Measurements from ENCODE around the gene PAWR.
"Not testable (repeated sequence)": the region's sequence is repeated elsewhere in the genome, so short reads cannot be mapped to it uniquely, and the experiment has no call there.

The PAWR gene

GRCh38 chr12:79687711-79688260 lies 3.0 kb downstream of the PAWR start:
- DNase-seq (ENCODE audit: low read depth in 3 of 3): no peak

GRCh38 chr12:79686171-79686570 lies 4.6 kb downstream of the PAWR start:
- no peak for DNase-seq (ENCODE audit: low read depth in 3 of 3)

DNA sequence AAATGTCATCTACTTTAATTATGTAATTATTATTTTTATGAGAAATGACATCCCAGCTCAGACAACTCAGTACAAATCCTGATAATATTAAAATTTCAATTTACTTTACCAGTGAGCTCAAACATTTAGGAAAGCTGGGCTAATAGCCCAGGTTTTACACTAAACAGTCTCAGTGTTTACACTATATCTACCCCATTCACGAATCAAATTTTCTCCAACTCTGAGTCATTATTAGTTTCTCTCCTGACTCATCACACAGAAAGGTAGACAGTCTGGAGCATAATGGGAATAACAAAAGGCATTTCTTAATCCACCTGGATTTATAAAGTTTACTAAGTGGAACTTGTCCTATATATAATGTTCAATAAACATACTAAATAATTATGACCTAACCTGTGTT lies 5.7 kb downstream of the PAWR start:
- DNase-seq (ENCODE audit: low read depth in 3 of 3): no peak

- DNase-seq (ENCODE audit: low read depth in 3 of 3): not testable (repeated sequence)
These were observed 6.4 kb downstream of the PAWR start for GRCh38 chr12:79684338-79684737.

- DNase-seq (ENCODE audit: low read depth in 3 of 3): no peak
These were observed 8.2 kb downstream of the PAWR start for GRCh38 chr12:79682593-79682992.

GRCh38 chr12:79681008-79681590 lies 9.7 kb downstream of the PAWR start:
- no peak for DNase-seq (ENCODE audit: low read depth in 3 of 3)

- no peak for DNase-seq (ENCODE audit: low read depth in 3 of 3)
These were observed 10.7 kb downstream of the PAWR start for GRCh38 chr12:79680051-79680450.

DNA sequence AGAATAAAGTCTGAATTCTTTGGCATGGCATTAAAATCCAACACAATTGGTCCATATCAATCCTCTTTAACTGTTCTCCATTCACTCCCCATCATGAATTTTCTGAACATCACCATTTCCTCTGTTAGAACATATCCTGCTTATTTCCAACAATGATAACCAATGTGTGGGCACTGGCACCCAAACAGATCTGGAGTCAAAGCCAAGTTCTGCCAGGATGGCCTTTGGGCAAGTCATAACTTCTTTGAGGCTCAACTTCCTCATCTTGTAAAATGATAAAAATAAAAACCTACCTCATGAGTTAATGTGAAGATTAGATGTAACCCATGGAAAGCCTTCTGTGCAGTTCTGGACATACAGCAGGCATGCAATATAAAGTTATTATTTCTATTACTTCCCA lies 12.5 kb downstream of the PAWR start:
- no peak for DNase-seq (ENCODE audit: low read depth in 3 of 3)

DNA sequence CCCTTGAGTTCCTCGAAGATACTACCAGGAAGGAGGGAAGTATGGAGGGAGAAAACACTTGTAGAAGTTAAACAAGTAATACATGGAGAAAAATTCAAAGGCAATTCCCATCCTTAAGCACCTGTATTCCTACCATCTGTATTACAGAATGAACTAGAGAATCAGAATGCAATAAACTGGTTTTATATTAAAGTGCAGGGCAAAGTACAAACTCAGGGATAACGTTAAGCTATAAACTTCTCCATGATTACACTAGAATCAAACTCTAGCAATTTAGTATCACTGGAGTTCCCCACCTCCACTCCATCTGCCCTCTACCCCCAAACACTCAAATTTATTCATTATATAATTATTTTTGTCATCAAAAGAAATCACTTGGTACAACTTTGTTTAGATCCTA lies 13.1 kb downstream of the PAWR start:
- no peak for DNase-seq (ENCODE audit: low read depth in 3 of 3)

DNA sequence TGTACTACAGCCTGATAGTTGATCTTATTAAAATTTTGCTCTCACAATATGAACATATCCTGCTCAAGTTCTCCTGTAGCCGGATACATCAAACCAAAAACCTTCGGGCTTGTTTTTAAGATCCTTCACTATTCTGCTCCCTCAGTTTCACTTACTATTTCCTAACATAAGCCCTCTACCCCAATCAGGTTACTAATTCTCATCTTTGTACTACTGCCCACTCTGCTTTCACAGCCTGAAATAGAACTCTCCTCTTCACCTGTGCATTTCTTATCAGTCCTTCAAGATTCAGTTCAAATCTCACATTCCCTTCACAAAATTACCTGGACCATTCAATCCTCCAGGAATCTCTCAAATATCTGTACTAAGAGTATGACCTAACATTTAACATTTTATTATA lies 14.2 kb downstream of the PAWR start:
- no peak for DNase-seq (ENCODE audit: low read depth in 3 of 3)

GRCh38 chr12:79674629-79675028 lies 16.1 kb downstream of the PAWR start:
- DNase-seq (ENCODE audit: low read depth in 3 of 3): no peak

DNA sequence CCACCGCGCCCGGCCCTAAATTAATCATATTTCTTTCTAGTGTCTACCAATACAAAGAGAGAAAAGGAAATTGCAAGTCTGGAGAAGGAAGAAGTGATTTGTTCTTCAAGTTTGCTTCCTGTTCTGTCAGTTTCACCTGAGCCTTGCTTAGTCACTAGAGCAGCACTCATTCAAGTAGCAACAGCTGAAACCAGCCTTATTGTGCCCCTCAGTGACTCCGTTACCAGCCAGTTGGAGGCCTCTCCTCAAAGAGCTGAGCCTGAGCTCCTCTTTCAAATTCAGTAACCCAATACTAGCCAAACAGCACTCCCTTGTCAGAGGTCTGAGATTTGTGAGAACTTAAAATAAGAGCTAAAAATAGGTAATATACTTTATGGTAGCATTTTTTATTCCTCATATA lies 17.4 kb downstream of the PAWR start:
- DNase-seq (ENCODE audit: low read depth in 3 of 3): no peak

GRCh38 chr12:79668113-79668512 lies 22.7 kb downstream of the PAWR start:
- no peak for DNase-seq (ENCODE audit: low read depth in 3 of 3)

- no peak for DNase-seq (ENCODE audit: low read depth in 3 of 3)
These were observed 25.4 kb downstream of the PAWR start for GRCh38 chr12:79665212-79665887.

- no peak for DNase-seq (ENCODE audit: low read depth in 3 of 3)
These were observed 26.2 kb downstream of the PAWR start for GRCh38 chr12:79664518-79664917.

DNA sequence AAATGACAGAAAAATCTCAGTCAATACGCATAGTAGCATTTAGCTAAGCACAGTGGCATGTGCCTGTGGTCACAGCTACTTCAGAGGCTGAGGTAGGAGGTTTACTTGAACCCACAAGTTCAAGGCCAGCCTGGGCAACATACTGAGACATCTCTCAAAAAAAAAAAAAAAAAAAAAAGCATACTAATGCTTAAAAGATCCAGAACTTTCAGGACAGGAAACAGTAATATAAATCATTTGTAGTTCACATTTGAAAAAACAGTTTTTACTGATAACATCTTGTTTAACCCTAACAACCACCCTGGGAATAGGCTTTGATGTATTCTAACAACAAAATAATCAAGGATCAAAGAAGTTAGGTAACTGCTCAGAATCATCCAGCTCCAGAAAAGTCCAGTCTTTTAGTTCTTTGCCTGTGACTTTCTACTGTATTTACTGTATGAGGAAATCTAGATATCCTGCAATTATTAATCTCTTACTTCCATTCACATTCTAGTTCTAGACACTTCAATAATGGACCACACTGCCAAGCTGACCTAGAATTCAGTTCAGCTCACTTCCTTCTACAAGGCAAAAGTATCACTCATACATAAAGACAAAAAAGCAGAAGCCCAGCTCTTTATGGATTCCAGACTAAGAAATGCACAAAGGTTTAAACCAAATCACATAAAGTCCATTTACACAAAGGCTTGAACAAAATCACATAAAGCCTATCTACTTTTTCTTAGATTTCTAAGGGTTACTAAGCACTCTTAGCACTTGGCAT lies 28.5 kb downstream of the PAWR start:
- DNase-seq (ENCODE audit: low read depth in 3 of 3): no peak

GRCh38 chr12:79661629-79662028 lies 29.1 kb downstream of the PAWR start:
- DNase-seq (ENCODE audit: low read depth in 3 of 3): no peak

GRCh38 chr12:79659961-79660431 lies 30.8 kb downstream of the PAWR start:
- DNase-seq (ENCODE audit: low read depth in 3 of 3): no peak

- no peak for DNase-seq (ENCODE audit: low read depth in 3 of 3)
These were observed 32.5 kb downstream of the PAWR start for GRCh38 chr12:79658221-79658620.

DNA sequence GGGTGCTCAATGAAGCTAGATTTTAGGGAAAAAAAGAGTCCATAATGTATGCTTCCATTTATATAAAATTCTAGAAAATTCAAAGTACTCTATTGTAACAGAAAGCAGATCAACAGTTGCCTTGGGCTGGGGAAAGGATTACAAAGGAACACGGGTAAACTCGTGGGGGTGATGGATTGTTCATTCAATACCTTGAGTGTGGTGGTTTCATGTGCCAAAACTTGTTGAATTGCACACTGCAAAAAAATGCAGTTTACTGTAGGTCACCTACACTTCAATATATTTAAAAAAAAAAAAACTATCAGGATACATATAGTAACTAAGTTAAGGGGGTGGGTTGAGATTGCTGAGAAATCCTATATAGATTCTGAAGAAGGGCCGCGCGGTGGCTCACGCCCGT lies 33.6 kb downstream of the PAWR start:
- DNase-seq (ENCODE audit: low read depth in 3 of 3): no peak

GRCh38 chr12:79655036-79655435 lies 35.7 kb downstream of the PAWR start:
- no peak for DNase-seq (ENCODE audit: low read depth in 3 of 3)

- DNase-seq (ENCODE audit: low read depth in 3 of 3): no peak
These were observed 38.2 kb downstream of the PAWR start for GRCh38 chr12:79652521-79652920.

GRCh38 chr12:79650440-79650839 lies 40.3 kb downstream of the PAWR start:
- no peak for DNase-seq (ENCODE audit: low read depth in 3 of 3)
